GM21360 (cell line): ENCODE data around the gene ZNF516.

Experiments
- ATAC-seq: cut with Tn5 transposase; IDR thresholded peaks from one replicate; pipeline ENCODE4 v1.9.1; 2021; ENCODE audit warnings: mild to moderate bottlenecking, moderate library complexity; ENCODE audit not compliant: unreplicated experiment

The ZNF516 gene

GRCh38 chr18:76425146-76426131 lies 69.6 kb downstream of the ZNF516 start:
- no peak for ATAC-seq

- no peak for ATAC-seq
Observed at GRCh38 chr18:76422838-76423237, 72.2 kb downstream of the ZNF516 start.

DNA sequence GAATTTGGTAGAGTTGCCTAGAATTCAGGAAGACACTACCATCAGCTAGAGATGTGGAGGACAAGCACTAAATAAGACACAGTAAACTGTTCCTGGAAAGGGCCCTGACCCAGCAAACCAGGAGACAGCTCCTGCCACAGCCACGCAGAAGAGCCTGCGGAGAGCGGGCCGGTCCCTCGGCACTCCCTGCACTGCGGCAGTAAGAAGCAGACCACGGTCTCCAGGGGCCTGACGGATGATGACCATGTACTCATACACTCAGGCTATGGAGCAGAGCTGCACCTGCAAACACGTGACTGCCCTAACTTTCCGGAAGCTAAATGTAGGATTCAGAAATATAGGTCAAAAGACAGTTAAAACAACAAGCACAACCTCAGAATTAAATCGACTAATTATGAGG lies 72.9 kb downstream of the ZNF516 start:
- ATAC-seq, result no peak

DNA sequence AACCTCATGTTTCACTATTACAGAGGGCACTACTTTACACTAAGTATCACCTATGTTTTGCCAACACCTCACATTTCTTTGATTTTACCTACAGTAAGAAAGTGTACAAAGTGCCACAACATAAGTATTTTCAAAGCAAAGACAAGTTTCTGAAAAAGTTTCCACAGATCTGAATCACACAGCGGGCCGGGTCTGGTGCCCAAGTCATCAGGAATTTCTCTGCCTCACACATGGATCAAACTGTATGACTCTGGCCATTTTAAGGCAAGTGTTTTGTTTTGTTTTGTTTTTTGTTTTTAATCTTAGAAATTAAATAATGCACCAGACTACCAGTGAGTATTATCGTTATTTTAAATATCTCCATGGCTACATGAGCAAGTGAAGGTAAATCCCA lies 73.4 kb downstream of the ZNF516 start:
- no peak for ATAC-seq

- no peak for ATAC-seq
Observed at GRCh38 chr18:76420898-76421684, 74.0 kb downstream of the ZNF516 start.

DNA sequence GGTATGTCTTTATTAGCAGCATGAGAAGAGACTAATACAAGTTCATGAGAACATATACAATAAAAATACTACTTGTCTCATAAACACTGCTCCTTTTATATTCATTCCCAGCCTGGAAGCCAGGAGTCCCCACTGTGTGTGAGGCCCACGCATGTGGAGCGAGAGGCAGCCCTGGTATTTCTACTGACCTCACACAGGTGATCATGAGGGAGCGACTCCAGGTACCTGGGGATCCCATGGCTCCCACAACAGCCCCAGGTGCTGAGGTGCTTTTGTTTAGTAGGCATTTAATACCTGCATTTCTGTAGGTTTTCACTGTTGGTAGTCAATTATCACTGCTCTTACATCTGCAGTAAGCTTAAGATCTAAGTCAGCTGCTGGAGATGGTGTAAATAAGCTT lies 75.2 kb downstream of the ZNF516 start:
- no peak for ATAC-seq

GRCh38 chr18:76416911-76417310 lies 78.1 kb downstream of the ZNF516 start:
- ATAC-seq, result no peak

DNA sequence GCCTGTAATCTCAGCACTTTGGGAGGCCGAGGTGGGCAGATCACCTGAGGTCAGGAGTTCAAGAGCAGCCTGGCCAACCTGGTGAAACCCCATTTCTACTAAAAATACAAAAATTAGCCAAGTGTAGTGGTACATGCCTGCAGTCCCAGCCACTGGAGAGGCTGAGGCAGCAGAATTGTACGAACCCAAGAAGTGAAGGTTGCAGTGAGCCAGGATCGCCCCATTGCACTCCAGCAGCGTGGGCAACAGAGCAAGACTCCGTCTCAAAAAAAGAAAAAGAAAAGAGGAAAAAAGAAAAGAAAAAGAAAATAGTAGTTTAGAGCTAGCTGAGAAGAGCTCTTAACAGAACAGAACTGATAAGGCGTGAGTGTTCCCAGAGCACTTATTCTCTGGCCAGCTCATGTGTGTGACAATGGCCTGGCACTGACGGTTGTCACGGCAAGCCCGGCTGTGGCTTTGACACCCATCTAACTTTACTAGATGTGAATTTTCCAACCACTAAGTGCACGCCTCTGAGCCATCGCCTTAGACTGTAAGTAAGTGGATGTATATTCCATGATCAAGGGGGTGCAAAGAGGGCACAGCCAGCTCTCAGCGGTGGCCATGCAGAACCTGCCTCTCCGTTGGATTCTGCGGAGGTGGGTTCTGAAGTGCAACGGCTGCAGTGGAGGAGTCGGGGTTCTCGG lies 80.0 kb downstream of the ZNF516 start:
- ATAC-seq, result no peak

- ATAC-seq, result no peak
Observed at GRCh38 chr18:76412818-76413565, 82.0 kb downstream of the ZNF516 start.

DNA sequence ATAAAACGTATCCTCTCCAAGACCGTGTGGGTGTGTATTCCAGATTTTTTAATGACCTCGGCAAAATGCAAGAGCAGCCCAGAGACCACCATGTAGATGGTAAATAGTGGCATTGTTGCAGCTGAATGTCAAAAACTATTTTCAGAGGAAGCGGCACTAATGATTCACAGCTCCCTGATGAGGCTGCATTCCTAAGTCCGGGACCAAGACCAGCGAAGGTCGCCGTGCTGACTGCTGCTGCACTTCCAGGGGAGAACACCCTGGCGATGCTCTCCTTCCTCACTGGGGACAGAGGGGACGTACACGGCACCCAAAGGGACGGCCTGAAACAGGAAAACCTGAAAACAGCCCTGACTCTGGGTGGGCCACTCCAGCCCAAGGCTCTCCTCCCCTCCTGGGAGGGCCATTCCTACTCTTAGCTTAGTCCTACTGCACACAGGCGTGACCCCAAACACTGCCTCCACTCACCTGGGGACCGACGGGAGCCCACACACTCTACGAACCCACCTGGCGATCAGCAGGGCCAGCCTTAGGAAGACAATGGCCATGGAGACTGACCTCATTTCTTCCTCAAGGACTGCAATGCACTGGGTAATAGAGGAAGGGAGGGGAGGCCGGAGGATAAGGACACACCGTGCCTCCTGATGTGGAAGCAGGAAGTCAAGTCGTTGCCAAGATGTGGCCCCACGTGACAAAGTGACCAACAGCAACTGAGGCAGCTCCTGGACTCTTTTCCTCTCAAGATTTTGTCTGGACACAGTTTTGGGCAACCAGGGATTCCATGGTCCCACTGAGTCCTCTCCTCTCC lies 82.8 kb downstream of the ZNF516 start:
- no peak for ATAC-seq

DNA sequence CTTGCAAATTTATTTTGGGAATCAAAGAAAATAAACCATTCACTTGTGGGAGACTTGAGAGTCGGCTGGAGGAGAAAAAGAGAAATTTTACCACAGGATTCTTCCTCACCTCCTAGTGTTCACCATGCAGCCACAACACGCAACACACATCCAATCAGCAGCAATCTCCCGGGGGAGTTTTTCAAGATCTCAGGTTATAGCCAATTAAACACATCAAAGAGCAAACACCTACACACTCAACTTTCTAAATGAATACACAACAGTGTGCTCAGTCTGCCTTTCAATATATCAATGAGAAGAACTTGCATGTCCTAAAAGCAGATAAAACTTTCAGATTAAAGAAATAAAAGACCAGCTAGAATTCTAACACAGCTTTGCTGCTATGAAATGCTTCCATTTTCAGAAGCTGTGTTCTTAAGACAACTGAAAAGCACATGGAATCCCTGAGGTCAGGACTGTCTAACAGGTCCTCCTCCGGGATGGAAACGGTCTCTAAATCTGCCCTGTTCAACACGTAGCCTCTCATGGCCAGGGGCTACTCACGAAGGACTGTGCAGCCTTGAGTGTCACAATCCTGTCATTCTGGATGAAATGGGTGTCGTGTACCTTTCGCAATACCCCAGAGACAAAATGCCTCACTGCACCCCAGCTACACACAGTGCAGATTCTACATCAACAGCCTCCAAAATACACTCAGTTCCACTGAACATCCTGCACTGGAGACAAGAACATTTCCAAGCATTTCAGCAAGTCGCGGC lies 84.2 kb downstream of the ZNF516 start:
- peak; percentile 81 for ATAC-seq

- ATAC-seq, result no peak
Observed at GRCh38 chr18:76410033-76410432, 85.0 kb downstream of the ZNF516 start.

DNA sequence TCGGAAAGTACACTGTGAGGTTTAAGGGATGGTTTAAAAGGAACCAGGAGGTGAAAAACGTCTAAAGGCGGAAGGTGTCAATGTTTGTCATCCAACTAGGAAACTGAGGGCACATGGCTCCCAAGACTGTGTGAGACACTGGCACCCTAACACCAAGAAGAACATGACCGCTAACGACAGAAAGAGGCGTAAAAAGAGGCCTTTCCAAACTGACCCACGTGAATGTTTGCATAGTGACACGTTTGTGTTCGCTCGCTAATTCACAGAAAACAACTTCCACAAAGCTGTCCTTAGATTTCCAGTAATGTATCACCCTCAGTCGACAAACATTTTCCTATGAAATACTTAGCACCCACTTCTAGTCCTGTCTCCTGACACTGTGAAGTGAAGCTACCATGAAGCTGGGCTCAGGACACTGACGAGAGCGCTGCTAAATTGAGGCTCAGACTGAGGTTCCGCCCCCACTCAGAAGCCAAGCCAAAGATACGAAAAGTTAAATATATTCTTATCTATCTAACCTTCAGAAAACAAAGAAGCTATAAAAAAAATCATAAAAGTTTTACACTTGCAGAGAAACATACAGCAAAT lies 86.5 kb downstream of the ZNF516 start:
- no peak for ATAC-seq

DNA sequence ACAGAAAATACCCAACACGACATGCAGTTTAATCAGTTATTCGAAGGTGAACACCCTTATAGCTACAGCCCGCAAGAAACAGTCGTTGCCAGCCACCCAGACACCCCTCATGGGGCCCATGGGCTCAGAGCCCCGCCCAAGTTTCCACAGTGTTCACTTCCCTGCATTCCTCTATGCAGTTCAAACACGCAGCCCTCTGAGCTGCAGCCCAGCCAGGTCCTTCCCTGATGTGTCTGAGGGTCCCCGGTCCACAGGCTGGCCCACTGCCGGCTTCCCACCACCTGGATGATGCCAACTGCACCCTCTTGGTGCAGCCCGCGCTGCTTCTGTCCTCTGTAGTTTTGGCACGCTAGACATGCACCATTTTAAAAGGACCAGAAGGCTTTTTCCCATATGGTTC lies 87.4 kb downstream of the ZNF516 start:
- ATAC-seq, result no peak

DNA sequence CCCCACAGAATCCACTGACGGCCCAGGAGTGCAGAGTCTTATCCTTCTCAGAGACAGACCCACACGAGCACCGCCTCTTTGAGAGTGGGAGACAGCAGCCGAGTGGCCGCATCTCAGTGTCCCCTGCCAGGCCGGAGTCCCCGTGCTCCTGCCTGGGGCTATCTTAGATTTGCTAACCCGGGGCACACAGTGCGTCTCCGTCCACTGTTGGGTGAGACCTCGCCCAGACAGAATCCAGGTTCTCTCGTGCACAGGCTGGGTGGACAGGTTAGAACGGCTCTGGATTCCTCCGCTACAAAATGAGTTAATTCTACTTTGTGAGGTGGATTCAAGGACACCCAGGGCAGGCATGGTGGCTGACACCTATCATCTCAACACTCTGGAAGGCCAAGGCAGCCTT lies 88.3 kb downstream of the ZNF516 start:
- ATAC-seq, result no peak

DNA sequence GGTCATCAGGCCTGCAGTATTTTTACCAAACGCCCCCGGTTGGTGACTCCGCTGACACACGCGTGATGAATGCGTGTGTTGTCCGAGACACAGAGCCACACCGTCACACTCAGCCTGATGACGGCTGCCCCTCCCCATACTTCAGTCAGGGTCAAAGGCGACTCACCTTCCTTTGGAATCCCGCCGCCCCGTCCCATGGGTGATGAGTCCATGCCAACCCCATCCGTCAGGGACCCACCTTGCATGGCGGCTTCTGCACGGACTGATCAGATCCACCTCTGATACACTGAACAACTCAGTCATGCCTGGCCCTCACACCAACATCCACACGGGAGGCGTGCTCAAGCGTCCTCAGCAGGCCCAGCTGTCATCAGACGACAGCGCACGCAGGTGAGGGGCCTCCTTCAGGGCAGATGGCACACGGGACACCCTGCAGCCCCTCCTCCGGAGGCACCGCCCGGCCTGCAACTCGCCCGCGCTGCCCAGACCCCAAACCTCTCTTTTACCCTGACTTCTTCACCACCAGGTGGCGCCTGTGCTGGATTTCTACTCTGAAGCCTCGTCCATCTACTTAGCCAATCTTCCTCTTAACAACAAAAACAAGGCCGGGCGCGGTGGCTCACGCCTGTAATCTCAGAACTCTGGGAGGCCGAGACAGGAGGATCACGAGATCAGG lies 89.2 kb downstream of the ZNF516 start:
- ATAC-seq, result no peak

DNA sequence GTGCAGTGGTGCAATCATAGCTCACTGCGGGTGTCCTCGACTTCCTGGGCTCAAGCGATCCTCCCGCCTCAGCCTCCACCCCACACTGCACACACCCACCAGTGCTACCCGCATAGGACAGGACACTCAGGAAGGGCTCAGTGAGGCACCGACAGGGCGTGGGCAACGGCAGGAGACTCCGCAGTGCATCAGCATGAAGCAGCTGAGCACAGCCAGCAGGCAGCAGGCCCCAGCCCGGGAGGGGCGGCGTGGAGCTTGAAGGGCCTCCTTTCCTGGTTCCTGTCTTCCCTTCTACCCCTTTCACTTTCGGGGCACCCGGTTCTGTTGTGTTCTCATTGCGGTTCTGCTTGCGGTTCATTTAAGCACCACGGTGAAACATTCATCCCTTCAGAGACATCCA lies 89.8 kb downstream of the ZNF516 start:
- no peak for ATAC-seq

- no peak for ATAC-seq
Observed at GRCh38 chr18:76404345-76404831, 90.7 kb downstream of the ZNF516 start.
